ENCODE results near the gene ELMO1.
A peak's percentile ranks its signal among the peaks of the same experiment; 100 is the strongest.

The ELMO1 gene

DNA sequence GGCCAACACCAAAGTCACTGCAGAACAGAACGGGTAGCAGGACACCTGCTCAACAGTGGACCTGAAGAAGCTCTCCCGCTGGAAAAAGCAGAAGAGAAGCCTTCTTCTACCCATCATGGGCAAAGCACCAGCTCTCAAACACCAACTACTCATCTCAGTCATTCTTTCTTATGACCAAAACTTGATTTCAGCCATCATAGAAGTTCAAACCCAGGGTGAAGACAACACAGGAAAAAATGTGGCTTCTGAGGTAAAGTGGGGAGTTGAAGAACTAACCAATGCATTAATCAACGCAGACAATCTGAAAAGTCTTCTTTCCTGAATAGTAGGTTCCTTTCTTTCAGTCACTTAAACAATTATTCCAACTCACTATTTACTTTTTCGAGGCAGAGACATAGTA, 83.3 kb downstream of the ELMO1 start:
- DNase-seq, result no peak

DNA sequence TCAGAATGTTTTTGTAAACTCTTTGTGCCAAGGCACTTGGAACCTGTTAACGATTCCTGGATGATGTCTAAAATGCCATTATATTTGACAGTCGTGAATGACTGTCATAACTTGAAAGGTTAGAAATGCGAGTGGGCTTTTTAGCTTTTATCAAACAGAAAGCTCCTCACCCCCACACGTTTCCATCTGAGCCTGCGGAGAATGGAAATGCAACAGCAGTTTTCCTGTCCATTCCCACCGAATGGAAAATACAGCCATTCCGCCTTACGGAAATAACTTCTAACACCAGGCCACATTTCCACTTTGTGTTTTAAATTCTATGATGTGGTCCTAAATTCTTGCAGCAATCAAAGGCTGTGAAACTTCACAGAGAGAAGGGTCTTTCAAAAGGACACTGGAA, 83.8 kb downstream of the ELMO1 start:
- DNase-seq, result no peak

DNA sequence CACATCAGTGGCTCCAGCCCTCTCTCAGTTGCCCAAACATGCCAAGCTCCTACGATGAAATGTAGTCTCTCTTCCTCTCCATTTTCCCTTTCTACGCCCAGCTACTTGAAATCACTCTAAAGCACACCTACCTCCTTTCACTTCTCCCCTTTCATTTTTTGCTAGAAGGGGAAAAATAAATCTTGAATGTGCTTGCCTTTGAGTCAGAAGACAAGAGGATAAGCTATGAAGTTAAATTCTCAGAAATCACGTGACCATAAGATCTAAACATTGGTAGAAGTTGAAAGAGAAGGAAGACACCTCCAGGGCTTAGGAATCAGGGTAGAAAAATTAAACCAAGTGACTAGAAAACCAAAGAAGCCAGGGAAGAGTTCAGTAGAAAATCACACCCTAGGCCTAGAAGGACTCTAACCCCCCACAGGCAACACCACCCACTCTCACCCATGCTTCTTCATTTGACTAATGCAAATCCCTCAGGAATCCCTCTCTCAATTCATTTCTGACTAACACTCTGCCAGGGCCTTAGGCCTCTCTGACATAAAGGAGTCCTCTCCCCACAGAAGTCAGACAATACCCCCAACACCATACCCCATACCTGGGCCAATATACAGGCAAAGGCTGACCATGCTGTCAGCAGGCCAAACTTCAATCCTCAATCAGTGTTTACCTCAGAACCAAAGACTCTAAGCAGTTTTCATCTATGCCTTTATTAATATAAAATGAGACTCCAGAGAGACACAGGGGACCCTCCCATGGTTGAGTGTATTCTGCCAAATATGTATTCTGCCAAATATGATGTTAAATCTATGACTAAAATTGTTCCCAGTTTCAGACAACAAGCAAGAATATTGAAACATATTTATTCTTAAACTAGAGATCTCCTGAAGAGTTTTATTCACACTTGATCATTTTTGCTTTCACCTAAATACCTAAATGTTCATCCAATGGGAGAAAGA, 84.8 kb downstream of the ELMO1 start:
- no peak for DNase-seq

DNA sequence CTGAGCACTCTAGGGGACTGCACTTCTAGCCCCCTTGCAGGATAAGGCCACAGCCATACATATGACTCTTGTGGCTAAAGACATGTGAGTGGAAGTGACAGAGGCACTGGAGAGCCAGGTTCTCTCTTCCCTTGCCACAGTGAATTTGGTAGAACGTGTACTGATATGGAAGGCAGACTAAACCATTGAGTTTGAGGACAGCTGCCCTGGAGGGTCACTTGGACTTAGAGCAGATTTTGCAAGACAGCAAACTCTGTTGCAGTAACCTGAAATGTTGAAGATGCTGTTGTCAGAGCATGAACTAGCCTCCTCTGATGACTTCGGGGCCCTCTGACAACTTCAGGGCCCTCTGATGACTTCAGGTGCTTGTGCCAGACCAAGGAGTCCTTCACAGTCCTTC, 85.9 kb downstream of the ELMO1 start:
- no peak for DNase-seq

DNA sequence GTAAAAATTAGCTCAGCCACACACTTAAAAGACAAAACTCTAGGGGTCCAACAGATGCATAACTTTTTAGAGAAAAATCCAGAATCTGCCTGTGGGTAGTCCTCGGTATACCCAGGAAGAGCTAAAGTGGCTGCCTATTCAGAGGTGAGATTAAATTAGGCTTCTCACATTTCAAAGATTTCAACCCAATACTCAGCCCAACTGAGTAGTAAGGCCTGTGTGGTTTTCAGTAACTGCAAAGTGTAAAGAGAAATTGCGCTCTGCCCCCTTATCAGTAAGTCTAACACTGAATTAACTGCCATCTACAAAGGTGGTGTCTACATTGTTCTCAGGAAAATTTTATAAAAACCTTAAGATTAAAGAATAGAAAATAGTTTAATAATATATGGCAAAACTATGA, 88.2 kb downstream of the ELMO1 start:
- DNase-seq, result no peak

DNA sequence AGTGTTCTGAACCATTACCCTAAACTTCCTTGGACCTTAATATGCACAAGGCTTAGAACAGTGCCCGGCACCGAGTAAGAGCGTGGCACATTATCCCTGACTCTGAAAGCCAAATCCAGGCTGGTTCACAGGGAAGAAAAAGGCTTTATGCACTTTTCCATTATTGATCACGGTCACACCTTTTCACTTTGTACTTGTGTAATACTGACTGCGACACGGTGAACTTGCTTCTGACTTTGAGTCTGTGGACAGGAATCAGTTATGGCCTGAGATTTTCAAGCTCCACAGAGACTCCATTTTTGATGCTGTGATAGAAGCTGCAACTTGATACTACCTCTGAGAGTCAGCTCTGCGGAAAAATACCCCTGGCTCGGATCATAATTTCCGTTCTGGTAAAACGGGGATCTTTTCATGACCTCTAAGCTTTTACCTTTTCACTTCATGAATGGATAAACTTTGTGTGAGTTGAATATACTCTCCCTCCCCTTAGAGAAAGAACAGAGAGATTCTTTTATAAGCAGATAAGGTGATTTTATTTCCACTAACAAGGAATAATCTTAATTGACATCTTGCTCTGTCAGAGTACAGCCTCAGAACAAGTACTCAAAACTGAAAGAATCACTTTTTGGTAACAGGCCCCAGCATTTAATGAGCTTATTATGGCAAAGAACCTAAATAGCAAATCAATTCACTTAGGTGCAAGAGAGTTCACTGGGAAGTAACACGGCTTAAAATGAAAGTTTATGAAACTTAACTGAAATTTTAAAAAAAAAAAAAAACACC, 88.8 kb downstream of the ELMO1 start:
- no peak for DNase-seq

DNA sequence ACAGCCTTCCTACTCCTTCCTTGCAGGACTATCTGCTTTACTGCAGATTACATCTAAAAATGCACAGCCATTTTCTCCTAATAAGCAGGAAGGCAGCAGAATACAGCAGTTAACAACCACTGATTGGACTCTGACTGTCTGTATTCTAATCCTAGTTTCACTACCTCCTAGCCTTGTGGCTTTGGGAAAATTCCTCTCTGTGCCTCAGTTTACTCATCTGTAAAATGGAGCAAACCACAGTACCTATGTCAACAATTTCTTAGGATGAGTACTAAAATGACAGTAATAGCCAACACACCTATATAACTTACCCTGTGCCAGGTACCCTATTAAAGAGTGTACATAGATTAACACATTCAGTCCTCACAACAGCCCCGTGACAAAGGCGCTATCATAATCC, 89.5 kb downstream of the ELMO1 start:
- DNase-seq, result no peak

DNA sequence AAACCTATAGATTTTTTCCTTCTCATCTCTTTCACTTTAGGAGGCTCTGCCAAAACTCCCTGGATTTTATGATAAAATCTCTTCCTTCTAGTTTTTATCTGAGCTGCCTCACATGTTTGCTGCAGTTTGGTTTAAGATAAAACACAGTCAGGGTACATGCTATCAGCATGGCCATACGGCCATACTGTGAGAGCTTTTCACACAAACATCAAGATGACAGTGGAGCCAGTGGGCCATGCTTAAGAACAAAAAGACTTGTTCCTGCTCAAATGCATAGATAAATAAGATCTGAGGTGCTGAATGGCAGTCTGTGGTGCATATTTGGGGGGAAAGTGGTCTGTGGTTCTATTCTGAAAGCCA, 91.0 kb downstream of the ELMO1 start:
- no peak for DNase-seq

DNA sequence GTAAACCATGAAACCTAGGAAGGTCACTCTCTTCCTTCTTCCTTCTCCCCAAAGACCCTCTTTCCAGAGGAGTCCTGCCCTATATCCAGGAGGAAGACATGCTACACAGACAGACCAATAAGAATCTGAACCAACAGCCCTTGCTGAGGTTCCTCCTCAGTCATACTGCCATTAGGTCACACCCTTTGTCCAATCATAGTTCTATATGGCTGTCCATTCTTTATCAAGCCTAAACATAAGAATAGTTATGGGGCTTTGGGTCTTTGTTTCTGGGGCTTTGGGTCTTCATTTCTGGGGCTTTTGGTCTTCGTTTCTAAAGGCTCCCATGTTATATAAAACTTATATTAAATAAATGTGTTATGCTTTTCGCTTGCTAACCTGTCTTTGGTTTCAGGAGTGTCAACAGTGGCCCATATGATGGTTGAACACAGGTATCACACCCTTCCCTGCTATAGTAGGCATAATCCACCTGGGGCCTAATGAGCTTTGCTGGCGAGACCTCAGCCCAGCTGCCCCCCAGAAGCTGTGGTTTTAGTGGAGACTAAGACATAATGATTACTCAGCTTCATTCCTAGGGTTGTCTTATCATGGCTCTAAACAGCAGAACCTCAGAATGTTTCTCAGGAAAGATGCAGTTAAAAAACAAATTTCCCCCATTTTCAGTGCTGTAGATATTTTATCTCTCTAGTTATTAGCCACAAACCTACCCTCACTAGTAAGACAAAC, 91.6 kb downstream of the ELMO1 start:
- no peak for DNase-seq

DNA sequence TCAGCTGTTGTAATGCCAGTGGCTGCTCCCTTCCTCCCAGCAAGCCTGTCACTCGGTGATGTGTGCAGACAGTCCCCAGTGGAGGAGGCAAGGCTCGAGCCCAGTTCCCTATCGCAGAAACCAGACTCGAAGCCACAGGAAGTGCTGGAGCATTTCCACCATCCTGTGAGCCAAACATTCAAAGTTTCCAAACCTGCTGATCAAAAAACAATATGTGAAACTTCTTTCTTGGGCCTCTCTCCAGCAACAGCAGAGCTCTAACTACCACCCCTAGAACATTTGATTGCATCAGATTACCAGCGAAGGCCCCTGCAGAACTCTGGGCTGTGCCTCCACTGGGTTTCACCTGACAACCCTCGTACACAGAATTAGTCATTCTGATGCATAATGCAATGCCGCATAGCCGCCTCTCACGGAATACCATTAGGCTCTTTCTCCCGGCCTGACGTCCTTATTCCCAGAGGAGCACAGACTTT, 94.0 kb downstream of the ELMO1 start:
- DNase-seq, result peak; percentile 89

DNA sequence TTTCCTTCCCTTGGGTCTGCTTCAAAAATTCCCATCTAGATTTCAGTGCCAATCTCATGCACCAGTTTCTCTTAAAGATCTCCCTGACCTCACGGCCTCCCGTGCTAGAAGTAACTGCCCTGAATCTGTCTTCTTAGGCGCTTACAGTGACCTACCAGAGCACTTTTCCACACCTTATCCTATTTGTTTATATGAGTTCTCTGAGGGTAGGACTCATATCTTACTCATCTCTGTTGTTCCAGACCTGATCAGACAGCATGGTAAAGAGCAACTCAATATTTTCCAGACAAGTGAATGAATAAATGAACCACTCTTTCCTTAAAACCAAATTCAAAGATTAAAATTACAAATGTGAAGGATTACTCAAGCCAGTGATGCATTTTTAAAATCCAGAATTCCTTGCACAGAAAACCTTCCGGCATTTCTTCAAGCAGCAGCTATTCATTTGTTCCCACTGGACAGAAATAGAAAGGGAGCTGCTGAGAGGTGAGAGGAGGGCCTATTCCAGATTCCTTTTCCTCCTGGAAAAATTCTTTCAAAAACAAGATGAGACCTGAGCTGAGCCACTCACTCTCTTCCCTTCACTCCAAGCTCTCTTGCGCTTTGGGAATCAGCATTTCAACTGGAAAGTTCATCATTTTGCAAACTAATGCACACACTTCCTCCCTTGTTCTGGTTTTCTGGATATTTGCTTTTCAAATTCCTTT, 94.6 kb downstream of the ELMO1 start:
- no peak for DNase-seq

DNA sequence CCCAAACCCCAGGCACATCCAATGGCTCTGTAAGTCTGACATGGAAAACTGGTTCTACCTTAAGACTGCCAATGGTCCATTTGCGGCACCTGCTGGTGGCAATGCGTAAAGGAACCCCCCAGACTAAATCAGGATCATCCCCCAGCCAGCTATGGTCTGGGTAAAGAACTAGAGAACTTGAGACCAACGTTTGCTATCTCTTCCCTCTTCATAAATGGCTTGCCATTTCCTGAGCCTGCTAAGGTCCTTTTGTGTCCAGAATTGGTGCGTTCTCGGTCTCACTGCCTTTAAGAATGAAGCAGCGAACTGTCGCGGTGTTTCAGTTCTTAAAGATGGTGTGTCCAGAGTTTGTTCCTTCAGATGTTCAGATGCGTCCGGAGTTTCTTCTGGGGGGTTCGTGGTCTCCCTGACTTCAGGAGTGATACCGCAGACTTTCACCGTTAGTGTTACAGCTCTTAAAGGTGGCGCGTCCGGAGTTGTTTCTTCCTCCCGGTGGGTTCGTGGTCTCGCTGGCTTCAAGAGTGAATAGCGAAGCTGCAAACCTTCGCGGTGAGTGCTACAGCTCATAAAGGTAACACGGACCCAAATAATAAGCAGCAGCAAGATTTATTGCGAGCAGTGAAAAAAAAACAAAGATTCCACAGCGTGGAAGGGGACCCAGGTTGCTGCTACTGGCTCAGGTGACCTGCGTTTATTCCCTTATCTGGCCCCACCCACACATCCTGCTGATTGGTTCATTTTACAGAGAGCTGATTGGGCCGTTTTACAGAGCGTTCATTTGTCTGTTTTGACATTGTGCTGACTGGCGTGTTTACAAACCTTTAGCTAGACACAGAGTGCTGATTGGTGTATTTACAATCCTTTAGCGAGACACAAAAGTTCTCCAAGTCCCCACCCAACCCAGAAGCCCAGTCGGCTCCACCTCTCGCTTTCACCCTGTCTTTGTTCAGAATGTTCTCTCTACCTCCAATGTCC, 95.4 kb downstream of the ELMO1 start:
- no peak for DNase-seq

DNA sequence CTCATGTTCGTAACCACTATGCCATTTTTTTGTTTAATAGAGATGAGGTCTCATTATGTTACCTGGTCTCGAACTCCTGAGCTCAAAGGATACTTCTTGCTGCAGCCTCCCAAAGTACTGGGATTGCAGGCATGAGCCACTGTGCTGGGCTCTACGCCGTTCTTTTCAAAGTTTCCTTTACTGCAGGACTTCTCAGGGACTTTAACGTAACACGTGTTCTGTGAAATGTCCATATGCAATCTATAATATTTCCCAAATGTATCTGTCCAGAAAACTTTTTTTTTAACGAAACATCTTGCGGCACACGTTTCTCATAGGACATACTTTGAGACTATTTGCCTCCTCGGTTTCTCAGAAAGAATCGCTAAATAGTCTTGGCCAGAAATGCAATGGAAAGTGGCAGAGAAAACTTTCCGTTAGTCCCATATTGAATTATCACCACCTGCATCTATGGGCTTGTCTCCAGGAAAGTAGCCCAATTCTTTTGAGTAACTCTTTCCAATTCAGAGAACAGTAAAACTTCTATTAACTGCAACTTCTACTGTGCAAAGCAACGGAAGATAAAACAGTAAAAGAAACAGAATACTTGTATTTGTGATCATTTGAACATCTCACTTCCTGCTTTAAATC, 96.3 kb downstream of the ELMO1 start:
- peak; percentile 64 for DNase-seq

DNA sequence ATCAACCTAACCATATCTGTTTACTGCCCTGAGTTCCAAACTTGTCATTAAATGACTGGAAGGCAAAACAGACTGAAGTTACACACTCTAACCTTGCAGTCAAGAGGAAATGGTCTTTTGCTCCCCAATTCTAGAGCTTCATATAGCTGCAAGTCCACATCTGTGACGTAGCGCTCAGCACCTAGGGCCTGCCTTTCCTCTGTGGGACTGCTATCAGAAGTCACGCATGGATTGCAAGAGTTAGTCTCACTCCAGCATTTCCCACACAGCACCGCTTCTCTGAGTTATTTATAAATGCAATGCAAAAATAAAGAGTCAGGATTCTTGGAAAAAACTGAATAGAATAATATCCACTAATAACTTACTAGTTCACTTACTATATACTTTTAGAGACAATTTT, 96.9 kb downstream of the ELMO1 start:
- DNase-seq, result no peak

DNA sequence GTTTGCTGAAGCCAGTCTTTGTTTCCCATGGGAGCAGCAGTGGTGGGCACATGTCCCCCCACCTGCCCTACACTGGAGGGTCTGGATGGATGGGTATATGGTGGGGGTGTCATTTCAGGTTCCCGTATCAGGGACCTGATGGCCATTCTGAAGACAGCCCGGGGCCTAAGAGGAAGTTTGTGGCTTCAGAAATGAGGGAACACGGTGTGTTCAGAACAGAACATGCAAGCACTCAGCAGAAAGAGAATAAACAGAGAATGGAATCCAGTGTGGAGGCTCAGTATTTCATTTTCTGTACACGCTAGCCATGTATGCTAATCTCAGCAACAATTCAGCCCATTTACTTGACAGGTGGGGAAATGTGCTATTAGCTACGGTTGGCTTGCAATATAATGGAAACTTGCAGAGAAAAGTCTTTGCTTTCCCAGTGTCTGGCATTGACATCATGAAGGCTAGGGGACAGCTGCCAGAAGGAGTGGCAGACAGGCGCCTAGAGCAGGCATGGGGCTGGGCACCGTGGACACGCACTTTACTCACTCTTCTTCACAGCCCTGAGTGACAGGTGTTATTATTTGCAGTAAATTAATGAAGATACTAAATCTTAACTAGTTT, 98.6 kb downstream of the ELMO1 start:
- peak; percentile 44 for DNase-seq

DNA sequence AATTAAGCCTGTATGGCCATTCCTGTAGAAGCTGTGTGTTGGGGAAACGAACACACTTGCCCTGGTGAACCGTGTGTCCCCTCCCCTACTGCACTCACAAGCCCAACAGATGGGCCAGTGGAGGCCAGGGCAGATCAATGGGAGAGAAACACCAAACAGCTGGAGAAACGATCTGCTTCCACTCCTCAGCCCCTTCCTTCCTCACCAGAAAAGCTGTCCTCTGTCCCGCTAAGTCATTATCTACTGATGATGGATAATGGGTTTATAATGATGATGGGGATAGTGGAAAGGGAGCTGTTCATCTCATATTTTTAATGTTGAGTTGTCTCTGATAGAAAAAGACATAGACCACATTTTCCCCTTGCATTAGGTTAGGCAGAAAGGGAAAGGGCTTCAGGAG, 99.7 kb downstream of the ELMO1 start:
- no peak for DNase-seq

DNA sequence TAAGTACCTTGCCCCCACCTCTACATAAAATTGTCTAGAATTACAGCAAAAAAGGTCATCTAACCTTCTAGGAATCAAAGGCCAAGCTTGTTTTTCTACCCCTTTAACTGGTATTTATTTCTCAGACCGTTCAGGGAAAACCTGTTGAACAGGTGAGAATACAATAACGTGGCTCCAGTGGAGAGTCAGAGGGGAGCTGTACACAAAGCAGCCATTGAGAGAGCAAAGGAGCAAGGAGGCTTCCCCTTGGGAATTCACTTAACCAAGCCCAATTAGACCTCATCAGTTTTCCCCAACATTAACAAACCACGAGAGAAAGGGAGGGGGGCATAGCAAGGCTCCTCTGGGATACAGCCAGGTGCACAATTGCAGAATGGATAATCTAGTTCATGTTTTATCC, 101.9 kb downstream of the ELMO1 start:
- no peak for DNase-seq

DNA sequence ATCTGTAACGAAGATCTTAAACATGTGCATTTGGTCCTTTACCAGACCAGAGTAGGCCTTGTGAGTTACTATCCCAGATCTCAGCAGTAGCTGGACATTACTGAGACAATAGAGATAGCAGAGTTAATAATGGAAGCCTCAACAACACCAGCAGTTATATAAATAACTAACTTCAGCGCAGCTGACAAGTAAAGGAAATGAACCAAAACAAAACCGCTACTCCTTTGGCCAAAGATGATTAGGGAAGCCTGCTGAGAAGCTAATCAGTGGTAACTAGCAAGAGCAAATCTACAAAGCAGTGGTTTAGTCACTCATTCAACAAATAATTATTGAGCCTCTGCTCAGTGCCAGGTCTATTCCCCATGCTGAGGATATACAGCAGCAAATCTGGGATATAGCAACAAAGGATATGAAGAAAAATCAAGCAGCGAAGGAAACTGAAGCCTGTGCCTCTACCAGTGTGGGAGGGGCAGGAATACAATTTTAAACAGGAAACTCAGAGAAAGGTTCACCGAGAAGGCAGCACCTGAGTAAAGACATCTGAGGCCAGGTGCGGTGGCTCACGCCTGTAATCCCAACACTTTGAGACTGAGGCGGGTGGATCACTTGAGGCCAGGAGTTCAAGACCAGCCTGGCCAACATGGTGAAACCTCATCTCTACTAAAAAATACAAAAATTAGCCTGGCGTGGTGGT, 103.6 kb downstream of the ELMO1 start:
- DNase-seq, result no peak

DNA sequence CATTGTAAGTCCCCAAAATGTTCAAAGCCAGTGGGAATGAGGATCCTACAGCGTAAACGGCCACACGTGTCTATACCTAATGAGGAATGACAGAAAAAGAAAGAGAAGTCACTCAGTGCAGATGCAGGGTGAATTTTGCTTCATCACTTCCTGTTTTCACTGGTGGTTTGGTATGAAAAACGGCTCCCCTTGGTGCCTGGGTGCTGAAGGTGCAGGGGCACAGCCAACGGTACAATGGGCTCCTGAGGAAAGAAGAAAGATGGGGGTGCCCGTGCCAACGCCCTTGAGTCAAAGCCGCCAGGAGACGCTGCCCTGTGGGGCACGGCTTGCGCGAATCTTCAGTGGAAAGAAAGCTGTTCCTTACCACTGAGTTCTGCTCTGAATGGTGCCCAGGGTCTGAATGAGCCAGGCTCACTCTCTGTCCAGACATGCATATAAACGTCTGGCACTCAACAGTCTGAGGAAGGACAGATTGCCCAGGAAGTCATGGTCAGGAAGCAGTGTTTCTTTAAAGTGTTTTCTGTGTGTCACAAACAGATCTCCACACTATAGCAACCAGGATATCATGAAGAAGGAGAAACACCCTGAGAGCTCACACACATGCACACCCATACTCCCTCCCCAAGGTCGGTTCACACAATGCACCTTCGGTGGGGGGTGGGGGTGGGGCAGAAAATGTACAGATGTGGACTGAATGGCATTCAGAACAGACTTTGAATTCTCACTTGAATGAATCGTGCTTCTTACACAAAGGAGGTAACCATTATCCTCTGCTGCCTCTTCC, 105.8 kb downstream of the ELMO1 start:
- DNase-seq, result no peak
